ENCODE measurements around the gene NAT14. TPM values are rescaled to one million over a fixed set of nuclear protein-coding genes. Genes with fewer than 3 reads are reported as not detected.

Gene NAT14
- total and polyA plus RNA-seq, 2 experiments from 2014 or later: 56.5 to 138 TPM

DNA sequence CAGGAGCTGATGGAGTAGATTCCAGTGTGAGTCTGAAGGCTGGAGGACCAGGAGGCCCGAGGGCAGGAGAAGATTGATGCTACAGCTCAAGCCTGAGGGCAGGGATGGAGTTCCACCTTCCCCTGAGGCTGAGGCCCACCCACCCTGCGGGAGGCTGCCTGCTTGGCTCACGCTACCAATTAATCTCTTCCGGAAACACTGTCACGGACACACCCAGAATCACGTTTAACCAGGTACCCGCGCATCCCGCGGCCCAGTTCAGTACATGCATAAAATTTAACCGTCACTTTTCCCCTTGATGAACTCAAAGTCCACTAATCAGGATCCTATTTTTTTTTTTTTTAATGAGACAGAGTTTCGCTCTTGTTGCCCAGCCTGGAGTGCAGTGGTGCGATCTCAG is 13.7 kb upstream of the NAT14 start:
- H3K27ac ChIP-seq: no peak overlapping the region
- no peak for DNase-seq (ENCODE audit: low read depth in 1 of 2, low spot score in 1 of 2)
- no peaks in the 10 kb centered on the region for H3K9me3 ChIP-seq (ENCODE audit: low read depth)
- no peaks in the 10 kb centered on the region for H3K36me3 ChIP-seq
- TF ChIP-seq, protein P1, sequence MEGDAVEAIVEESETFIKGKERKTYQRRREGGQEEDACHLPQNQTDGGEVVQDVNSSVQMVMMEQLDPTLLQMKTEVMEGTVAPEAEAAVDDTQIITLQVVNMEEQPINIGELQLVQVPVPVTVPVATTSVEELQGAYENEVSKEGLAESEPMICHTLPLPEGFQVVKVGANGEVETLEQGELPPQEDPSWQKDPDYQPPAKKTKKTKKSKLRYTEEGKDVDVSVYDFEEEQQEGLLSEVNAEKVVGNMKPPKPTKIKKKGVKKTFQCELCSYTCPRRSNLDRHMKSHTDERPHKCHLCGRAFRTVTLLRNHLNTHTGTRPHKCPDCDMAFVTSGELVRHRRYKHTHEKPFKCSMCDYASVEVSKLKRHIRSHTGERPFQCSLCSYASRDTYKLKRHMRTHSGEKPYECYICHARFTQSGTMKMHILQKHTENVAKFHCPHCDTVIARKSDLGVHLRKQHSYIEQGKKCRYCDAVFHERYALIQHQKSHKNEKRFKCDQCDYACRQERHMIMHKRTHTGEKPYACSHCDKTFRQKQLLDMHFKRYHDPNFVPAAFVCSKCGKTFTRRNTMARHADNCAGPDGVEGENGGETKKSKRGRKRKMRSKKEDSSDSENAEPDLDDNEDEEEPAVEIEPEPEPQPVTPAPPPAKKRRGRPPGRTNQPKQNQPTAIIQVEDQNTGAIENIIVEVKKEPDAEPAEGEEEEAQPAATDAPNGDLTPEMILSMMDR (IDR thresholded peaks at IDR 0.05; ENCODE audit: low read depth, low read length): no peak
- H3K27me3 ChIP-seq: no peaks in the 10 kb centered on the region
- no peaks in the 10 kb centered on the region for H3K4me1 ChIP-seq (ENCODE audit: low read depth)
- no peak overlapping the region for H3K4me3 ChIP-seq

DNA sequence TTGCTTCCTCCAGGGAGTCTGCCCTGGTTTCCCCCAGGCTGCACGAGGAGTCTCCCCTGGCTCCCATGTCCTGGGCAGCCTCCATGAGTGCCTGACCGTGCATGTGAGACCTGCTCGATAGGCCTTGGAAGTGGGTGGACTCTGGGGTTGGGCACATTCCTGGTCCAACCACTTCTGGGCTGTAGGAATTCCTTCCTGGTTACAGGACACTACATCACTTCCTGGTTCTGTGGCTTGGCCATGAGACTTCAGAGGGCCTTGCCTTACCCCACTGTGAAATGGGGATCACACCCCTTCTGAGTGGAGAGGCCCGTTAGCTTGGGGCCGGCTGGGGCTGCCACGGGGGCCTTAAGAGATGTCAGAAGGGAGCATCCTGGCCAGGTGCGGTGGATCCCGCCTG is 12.5 kb upstream of the NAT14 start:
- Histone ChIP-seq H3K27ac (no peak overlapping the region), H3K36me3 (no peaks in the 10 kb centered on the region), H3K27me3 (no peaks in the 10 kb centered on the region), H3K4me1 (ENCODE audit: low read depth) (no peaks in the 10 kb centered on the region), H3K9me3 (ENCODE audit: low read depth) (no peaks in the 10 kb centered on the region), H3K4me3 (no peak overlapping the region)
- TF ChIP-seq, protein P1 (IDR thresholded peaks at IDR 0.05; ENCODE audit: low read depth, low read length): no peak
- DNase-seq (ENCODE audit: low read depth in 1 of 2, low spot score in 1 of 2): peak in 1 of 2 donors; percentile 62

DNA sequence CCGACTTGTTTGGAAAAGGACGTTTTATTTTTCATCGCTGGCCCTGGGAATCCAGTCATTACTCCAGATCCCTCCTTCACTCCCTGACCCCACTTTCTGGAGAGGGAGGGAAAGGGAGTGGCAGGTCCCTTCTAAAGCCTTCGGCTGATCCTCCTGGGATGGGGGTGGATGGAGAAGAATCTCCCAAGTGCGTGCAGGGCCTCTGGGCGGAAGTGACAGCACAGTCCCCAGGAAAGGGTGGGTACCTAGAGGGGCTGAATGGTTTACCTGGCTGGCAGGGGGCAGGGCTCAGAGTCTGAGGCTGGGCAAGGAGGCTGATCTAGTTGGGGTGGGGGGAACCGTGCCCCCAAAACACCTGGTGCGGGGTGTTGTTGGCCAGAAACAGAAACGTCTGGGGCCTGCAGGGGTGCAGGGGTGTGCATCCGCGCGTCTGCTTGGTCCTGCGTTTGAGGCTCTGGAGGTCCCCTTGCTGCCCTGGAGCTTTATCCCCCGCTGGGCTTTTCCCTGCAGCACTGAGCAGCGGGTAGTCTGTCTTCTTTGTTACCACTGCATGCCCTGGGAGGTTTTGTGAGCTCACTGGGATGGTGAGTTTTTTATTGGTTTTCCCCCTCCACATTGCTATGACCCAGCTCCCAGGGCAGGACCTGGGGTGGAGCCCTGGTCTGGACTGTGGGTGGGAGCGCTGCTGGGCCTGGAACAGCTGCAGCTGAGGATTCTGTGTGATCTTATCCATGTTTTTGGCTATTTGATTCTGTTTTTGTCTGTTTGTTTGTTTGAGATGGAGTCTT is 11.6 kb upstream of the NAT14 start:
- peaks cover 3% of the 10 kb centered on the region for H3K4me1 ChIP-seq (ENCODE audit: low read depth)
- no peak for DNase-seq (ENCODE audit: low read depth in 1 of 2, low spot score in 1 of 2)
- no peak overlapping the region for H3K27ac ChIP-seq
- TF ChIP-seq, protein P1 (IDR thresholded peaks at IDR 0.05; ENCODE audit: low read depth, low read length): no peak
- H3K27me3 ChIP-seq: no peaks in the 10 kb centered on the region
- H3K4me3 ChIP-seq: no peak overlapping the region
- H3K36me3 ChIP-seq: no peaks in the 10 kb centered on the region
- H3K9me3 ChIP-seq (ENCODE audit: low read depth): no peaks in the 10 kb centered on the region

DNA sequence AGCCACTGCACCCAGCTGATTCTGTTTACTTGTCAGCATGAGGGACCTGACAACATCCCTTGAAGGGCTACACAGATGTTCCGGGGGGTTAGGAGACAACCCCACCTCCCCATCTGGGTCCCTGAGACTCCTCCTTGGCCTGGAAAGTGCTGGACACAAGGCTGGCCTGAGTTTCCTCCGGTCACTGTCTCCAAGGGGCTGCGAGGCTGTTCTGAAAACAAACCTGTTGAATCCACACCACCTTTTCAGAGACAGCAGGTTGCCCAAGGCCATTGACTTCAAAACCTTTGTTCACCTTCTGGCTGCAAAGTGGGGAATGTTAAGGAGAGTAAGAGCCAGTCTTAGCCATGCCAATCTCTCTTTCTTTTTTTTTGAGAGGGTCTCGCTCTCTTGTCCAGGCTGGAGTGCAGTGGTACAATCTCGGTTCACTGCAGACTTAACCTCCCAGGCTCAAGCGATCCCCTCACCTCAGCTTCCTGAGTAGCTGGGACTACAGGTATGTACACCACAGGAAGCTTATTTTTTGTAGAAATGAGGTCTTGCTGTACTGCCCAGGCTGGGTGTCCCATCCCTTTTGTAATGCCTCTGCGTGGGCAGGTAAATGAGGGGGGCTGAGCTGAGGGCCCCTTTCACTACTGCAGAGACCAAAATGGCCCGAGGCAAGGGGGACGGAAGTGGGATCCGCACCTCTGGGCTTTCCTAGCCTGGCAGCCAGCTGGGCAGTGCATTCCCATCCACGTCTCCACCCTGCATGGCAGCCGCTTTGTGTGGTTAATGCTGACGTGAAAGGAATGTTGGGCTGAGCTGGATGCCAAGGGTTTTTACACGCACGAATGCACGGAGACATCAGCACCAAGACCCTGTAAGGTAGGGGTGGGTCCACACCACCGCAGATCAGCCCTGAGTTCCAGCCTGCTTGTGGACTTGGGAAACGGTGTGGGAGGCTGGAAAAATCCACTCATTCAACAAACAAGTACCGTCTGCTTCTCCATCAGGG is 10.4 kb upstream of the NAT14 start:
- DNase-seq (ENCODE audit: low read depth in 1 of 2, low spot score in 1 of 2): no peak
- no peaks in the 10 kb centered on the region for H3K36me3 ChIP-seq
- no peak overlapping the region for H3K27ac ChIP-seq
- peaks cover 3% of the 10 kb centered on the region for H3K4me1 ChIP-seq (ENCODE audit: low read depth)
- H3K9me3 ChIP-seq (ENCODE audit: low read depth): no peaks in the 10 kb centered on the region
- H3K27me3 ChIP-seq: no peaks in the 10 kb centered on the region
- TF ChIP-seq, protein P1 (IDR thresholded peaks at IDR 0.05; ENCODE audit: low read depth, low read length): no peak
- H3K4me3 ChIP-seq: no peak overlapping the region

DNA sequence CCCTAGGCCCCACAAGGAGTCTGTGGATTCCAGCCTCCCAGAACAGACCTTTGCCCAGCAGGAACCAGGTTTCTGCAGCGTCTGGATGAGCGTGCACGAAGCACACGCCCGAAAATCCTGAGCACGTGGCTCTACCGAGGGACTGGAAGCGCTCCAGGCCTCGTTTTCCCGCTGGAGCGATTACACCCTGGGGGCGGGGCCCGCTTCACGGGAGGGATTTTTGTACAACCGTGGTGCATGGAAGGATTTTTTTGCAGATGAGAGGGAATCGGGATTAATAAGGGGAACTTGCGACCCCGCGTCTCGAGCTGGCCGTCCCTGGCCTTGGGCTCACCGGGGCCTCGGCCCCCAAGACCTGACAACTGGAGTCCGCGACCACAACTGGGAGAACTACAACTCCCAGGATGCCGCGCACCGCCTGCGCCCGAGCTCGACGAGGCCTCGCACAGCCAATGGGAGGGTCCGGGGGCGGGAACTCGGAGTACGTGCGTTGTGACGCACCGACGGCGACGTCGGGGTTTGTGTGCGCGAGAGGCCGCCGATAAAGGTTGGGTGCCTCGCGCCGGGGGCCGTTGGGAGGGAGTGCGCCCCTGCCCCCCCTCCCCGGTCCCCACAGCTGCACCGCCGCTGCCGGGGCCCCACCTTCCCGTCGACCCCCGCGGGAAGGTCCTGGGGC is 8.8 kb upstream of the NAT14 start, which contains the start of gene ZNF628:
ZNF628 (plus strand) TSS at position 518 of the 676 bp plus-strand sequence. CDS start 3,294 bp downstream, outside the sequence.
- no peaks in the 10 kb centered on the region for H3K27me3 ChIP-seq
- H3K4me1 ChIP-seq (ENCODE audit: low read depth): peaks cover 3% of the 10 kb centered on the region
- H3K9me3 ChIP-seq (ENCODE audit: low read depth): no peaks in the 10 kb centered on the region
- H3K4me3 ChIP-seq: peak within 1 kb of the TSS; percentile 92
- DNase-seq (ENCODE audit: low read depth in 1 of 2, low spot score in 1 of 2): peak; percentile 99
- TF ChIP-seq, protein P1 (IDR thresholded peaks at IDR 0.05; ENCODE audit: low read depth, low read length): no peak
- peak within 1 kb of the TSS; percentile 96 for H3K27ac ChIP-seq
- H3K36me3 ChIP-seq: no peaks in the 10 kb centered on the region
